VCaP (cell line): ENCODE measurements around the gene DCDC2C.

Source experiments
- H3K27ac ChIP-seq: fragments of 450-650 bp; 2 replicates; pipeline ENCODE4 v1.5.1; 2017
- TF ChIP-seq, protein P1 (sequence below): fragments of 450-650 bp; conservative IDR thresholded peaks from 2 replicates; pipeline ENCODE4 v1.5.1; 2017; ENCODE audit warnings: mild to moderate bottlenecking, moderate library complexity

Gene DCDC2C

DNA sequence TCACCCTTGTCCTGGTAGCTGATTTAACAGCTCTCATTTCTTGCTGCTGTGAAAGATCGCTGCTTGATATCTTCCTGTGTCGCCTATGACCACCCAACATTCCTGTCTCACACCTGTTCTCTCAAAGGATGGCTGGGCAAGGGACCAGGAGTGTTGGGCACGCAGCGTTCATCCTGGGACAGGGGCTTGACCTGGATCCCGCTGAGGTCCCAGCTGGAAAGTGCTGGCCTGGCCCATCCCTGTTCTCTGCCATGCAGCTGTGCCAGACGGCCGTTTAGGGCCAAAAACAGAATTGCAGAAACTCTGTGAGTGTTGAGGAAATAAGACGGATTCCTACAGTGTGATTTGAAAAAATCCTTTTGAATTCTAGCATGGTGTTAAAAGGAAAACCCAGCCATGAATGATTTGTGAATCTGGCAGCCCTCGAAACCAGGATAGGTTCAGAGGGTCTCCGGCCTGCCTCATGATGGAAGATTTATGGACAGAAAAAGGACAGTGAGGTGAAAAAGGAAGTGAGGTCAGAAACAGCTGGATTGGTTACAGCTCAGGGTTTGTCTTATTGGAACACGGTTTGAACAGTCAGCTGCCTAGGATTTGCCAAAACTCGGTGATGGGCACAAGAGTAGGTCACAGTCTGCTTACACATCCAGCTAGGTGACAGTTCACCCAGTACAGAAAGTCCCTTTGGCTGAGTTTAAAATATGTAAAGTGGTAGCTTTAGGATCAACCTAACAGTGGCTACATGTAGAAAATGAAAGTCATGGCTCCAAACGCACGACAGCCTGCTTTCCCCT, 164.8 kb downstream of the DCDC2C start:
- TF ChIP-seq, protein P1, sequence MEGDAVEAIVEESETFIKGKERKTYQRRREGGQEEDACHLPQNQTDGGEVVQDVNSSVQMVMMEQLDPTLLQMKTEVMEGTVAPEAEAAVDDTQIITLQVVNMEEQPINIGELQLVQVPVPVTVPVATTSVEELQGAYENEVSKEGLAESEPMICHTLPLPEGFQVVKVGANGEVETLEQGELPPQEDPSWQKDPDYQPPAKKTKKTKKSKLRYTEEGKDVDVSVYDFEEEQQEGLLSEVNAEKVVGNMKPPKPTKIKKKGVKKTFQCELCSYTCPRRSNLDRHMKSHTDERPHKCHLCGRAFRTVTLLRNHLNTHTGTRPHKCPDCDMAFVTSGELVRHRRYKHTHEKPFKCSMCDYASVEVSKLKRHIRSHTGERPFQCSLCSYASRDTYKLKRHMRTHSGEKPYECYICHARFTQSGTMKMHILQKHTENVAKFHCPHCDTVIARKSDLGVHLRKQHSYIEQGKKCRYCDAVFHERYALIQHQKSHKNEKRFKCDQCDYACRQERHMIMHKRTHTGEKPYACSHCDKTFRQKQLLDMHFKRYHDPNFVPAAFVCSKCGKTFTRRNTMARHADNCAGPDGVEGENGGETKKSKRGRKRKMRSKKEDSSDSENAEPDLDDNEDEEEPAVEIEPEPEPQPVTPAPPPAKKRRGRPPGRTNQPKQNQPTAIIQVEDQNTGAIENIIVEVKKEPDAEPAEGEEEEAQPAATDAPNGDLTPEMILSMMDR = no peak
- no peak overlapping the region for H3K27ac ChIP-seq

DNA sequence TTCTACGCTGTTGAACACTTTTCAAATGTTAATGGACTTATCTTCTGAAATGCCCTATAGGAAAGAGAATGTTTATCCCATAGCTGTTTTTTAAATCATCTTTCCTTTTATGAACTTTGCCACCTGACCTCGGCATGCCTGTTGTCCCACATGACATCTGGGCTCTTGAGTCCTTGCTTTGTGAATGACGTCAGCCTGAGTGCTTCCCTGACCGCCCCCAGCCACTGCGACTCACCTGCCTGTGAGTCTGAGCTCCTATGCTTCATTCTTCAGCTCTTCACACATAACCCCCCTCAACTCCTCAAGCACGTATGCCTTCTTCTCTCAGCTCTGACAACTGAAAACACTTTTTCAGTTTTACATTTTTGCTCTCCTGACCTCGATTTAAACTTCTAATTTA, 166.8 kb downstream of the DCDC2C start:
- TF ChIP-seq, protein P1 = no peak

DNA sequence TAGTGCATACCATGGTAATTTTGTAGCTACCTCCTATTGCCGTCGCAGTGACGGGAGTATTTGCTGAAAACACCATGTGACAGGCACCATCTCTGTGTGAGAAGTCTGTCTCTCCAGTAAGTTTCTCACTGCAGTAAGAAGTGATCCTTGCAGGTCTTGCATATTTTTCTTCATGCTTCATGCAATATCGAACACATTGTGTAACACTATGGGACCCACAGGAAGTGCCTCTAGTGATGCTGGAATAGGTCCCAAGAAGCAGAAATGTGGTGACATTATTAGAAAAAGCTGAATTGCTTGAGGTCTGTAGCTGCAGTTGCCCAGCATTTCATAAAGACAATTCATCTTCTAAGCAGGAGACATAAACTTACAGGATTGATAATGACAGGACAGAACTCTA, 167.6 kb downstream of the DCDC2C start:
- H3K27ac ChIP-seq = no peak overlapping the region
- TF ChIP-seq, protein P1 = no peak

More for the DNA sequence above, 166.8 kb downstream of the DCDC2C start:
- no peak overlapping the region for H3K27ac ChIP-seq

DNA sequence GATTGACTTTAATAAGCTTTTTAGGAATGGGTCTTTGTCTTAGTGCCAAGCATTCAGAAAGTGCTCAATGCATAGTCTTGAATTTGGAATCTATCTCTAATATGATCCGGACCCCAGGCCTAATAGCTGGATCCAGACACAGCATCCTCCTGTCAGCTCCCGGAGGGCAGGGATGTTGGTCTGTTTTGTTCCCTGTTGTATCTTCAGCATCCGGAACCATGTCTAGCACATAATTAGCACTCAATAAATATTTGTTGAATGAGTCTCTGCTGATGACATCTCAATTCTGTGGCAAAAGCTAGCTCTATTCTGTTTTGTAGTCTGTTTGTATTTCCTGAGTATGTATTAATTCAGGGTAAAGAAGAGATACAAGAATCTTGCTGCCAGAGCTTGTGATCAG, 169.1 kb downstream of the DCDC2C start:
- no peak overlapping the region for H3K27ac ChIP-seq
- TF ChIP-seq, protein P1 = no peak

DNA sequence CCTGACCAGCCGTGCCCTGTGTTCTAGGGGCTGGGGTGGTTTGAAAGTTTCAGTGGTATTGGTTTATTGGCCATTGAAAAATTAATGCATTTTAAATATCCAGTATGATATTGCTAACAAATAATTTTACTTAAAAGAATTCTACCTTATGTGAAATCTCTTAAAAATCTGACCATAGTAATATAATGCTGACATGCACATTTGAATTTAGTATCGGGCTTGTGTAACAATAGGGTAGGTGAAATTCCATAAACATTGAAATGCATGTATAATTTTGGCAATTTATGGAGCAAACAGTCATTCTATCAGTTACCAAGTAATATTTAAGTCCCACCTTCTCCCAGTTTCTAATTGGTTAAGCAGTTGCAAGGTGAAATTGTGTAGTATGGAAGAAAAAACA, 170.5 kb downstream of the DCDC2C start:
- TF ChIP-seq, protein P1 = no peak
- no peak overlapping the region for H3K27ac ChIP-seq

DNA sequence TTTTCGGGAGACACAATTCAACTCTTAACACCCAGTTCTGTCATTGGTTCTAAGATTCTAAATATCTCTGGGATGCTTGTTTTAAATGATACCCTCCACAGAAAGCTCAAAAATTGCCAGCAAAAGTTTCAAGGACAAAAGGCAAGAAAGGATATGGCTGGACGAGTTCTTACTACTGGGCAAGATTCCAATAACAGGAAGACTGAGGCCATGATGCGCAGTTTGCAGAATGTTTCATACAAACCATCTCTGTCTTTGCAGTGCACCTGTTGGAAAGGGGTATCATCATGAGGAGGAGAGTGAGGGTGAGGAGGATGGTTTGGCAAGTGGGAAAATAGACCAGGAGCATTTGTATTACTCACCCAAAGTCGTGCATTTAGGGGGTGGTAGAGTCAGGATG, 172.8 kb downstream of the DCDC2C start:
- TF ChIP-seq, protein P1 = no peak
- no peak overlapping the region for H3K27ac ChIP-seq

DNA sequence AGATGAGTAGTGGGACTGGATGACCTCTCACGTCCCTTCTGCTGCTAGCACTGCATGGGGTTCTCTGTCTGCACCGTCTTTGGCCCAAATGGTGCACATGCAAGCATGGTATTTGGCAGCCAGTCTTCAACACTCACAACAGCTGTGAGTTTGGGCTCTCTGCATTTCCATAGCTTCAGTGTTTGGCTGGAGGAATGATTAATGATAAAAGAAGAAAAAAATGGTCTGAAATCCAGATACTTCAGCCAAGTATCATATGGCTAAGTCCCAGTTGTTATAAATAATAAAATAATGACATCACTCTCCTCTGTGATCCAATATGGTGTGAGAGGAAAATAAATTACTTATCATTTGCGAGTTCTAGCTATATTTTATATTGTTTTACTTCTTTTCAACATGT, 173.3 kb downstream of the DCDC2C start:
- TF ChIP-seq, protein P1 = no peak
- no peak overlapping the region for H3K27ac ChIP-seq
